Measurements from ENCODE around the gene TPSB2.
"Not testable (repeated sequence)": the region's sequence is repeated elsewhere in the genome, so short reads cannot be mapped to it uniquely, and the experiment has no call there.

The TPSB2 gene

DNA sequence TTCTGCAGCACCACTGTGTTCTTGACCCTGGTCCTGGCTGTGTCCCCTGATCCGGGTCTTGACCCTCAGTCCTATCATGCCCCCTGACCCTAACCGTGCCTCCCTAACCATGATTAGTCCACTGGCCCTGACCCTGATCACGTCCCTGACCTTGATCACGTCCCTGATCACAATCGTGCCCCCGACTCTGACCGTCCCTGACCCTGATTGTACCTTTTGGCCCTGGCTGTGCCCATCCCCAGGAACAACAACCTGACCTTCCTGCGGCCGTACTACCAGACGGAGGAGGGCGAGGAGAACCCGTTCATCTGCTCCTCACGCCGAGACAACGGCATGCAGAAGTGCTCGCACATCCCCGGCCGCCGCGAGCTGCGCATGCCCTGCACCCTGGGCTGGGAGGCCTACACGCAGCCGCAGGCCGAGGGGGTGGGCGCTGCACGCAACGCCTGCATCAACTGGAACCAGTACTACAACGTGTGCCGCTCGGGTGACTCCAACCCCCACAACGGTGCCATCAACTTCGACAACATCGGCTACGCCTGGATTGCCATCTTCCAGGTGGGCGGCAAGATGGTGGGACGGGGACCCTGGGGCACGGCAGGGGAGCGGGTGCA, 29.9 kb downstream of the TPSB2 start:
- no peak for DNase-seq (ENCODE audit: low read depth in 2 of 2)

DNA sequence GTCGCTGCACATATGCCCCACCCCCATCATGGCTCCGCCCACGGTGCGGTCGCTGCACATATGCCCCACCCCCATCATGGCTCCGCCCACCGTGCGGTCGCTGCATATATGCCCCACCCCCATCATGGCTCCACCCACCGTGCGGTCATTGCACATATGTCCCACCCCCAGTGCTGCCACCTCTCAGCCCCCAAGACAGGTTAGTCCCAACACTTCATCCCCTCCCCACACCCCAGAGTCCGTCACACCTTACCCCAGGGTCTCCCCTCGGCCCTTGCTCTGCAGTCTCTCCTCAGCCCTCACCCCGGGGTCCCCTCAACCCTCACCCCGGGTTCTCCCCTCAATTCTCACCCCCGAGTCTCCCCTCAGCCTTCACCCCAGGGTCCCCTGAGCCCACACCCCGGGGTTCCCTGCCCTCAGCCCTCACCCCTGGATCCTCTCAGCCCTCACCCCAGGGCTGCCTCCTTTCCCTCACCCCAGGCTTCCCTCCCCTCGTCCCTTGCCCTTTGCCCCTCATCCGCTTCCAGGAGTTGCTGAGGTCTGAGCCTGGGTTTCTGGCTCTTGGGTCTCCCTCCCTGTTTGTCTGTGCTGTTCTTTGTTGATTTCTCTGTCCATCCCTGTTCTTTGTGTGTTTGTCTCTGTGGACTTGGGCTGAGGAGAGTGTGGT, 30.5 kb downstream of the TPSB2 start:
- DNase-seq (ENCODE audit: low read depth in 2 of 2) = no peak

DNA sequence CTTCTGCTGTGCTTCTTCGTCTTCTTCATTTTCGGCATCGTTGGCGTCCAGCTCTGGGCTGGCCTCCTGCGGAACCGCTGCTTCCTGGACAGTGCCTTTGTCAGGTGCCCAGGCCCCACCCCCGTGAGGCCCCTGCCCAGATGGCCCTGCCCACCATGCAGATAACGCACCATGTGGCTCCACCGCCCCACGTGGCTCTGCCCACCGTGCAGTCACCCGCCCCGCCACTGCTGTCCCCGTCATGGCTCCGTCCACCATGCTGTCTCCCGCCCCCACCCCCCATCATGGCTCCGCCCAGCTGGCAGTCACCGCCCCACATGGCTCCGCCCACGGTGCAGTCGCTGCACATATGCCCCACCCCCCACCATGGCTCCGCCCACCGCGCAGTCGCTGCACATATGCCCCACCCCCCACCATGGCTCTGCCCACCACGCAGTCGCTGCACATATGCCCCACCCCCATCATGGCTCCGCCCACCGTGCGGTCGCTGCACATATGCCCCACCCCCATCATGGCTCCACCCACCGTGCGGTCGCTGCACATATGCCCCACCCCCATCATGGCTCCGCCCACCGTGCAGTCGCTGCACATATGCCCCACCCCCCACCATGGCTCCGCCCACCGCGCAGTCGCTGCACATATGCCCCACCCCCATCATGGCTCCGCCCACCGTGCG, 31.2 kb downstream of the TPSB2 start:
- DNase-seq (ENCODE audit: low read depth in 2 of 2) = not testable (repeated sequence)

DNA sequence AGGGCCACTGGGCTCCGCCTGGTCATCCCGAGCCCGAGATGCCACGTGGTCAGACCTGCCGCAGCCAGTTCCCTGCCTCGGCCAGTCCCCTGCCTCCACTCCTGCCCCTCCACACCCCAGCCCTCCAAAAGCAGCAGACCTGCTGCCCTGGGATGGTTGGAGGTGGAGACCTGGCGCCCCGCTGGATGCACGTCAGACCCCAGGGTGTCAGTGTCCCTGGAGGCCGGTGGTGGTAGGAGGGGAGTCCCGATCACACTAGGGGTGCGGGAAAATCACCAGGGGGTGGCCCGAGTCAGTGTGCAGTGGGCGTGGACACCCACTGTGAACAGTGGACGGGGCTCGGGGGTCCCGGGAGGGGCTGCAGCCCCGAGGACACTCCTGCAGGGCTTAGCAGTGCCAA, 31.8 kb downstream of the TPSB2 start:
- no peak for DNase-seq (ENCODE audit: low read depth in 2 of 2)

DNA sequence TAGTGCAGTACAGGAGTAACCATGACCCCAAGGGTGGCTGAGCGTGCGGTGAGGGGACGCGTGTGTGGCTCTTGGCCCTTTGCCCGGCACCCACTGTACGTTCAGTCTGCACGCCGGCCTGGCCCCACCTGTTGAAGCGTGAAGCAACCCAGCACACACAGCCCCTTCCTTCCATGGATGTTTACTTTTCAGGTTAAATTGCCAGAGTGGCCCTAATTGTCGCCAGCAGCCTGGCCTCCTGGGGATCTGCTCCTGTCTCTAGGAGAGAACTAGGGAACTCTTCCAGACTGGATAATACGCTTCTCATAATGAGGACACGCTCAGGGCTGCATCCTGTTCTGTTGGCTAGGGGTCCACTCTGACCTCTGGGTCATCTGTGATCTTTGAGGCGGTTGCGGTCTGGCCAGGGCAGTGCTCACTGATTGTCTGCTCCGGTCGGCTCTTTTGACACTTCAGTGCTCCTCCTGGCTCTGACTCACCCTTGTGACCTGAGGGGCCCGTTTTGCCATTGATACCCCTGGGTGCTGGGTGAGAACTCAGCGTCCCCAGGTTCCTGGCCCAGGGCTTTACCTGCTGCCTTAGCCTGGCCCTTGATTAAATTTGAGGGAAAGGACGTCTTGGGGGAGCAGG, 32.6 kb downstream of the TPSB2 start:
- DNase-seq (ENCODE audit: low read depth in 2 of 2) = no peak

DNA sequence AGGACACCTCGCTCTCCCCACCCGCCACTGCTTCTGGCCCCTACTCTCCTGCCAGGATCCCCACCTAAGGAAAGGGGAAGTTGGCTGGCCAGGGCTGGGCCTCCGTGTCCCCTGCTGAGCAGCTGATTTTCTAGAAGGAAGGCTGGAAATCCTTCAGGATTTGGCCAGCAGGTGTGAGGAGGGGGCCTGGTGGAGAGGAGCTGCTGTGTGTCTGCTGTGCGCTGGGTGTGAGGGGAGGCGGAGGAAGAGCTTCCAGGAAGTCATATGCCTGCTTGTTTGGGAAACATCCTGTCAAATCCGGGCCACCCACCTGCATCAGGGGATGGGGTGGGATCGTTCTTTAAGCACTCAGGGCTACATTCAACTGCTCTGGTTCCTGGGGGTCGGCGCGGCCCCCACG, 33.5 kb downstream of the TPSB2 start:
- DNase-seq (ENCODE audit: low read depth in 2 of 2) = no peak

DNA sequence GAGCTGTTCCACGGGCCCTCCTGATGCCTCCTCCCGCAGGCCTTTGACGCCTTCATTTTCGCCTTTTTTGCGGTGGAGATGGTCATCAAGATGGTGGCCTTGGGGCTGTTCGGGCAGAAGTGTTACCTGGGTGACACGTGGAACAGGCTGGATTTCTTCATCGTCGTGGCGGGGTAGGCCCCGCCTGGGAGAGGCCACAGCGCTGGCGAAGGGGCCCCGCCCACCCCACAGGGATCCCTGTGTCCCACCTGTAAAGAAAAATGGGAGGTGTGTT, 34.7 kb downstream of the TPSB2 start:
- no peak for DNase-seq (ENCODE audit: low read depth in 2 of 2)

DNA sequence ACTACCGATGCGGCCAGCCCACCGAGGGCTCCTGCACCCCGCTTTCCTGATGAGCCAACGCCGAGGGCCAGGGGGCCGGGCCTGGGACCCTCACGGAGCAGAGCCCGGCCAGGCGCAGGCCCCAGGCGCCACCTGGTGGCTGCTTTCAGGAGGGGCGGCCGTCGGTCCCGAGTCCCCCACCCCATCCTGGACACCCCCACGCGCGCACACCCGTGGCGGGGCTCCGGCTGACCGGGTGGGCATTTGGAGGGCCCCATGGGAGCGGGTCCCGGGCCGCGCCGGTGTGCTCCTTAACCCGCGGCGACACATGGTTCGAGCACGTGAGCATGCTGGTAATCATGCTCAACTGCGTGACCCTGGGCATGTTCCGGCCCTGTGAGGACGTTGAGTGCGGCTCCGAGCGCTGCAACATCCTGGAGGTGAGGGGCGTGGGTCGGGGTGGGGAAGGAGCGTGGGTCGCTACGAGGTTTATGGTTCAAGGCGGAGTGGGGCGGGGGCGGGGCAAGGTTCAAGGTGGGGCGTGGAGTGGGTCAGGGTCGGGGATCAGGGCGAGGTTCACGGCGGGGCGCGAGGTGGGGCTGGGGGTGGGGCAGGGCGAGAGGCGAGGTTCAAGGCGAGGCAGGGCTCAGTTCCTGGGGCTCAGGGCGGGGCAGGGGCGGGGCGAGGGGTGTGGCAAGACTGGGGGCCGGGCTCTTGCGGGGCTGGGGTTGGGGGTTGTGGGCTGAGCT, 35.2 kb downstream of the TPSB2 start:
- no peak for DNase-seq (ENCODE audit: low read depth in 2 of 2)

DNA sequence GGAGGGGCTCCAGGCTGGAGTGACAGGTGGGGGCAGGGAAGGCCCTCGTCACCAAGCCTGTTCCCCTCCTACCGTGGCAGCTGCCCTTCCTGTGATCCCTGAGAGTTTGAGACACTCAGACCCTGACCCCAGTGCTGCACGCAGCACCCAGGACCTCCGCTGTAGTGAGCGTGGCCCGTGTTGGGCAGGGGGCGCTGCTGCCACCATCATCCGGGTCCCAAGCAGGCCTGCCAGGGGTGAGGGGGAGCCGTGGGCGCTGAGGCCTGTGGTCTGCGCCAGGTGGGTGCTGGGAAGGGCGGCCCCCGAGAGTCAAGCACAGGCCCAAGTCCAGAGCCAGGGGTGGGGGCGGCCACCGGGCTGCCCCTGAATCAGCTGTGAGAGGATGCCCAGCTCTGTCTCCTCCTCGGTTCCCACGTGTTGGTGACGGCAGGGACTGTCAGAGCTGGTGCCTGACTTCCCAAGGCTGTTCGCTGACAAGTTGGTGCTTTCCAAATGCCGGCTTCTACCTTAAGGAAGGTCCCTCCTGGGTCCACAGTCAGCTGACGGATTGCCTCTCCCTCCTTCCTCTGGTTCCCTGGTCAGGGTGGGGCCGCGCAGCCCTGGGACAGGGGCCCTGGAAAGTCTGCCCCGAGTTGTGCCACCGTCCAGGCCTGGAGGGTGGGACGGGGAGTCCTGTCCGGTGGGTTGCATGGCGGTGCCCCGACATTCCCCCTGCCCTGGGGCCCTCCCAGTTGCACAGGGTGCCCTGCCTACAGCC, 36.0 kb downstream of the TPSB2 start:
- DNase-seq (ENCODE audit: low read depth in 2 of 2) = no peak

DNA sequence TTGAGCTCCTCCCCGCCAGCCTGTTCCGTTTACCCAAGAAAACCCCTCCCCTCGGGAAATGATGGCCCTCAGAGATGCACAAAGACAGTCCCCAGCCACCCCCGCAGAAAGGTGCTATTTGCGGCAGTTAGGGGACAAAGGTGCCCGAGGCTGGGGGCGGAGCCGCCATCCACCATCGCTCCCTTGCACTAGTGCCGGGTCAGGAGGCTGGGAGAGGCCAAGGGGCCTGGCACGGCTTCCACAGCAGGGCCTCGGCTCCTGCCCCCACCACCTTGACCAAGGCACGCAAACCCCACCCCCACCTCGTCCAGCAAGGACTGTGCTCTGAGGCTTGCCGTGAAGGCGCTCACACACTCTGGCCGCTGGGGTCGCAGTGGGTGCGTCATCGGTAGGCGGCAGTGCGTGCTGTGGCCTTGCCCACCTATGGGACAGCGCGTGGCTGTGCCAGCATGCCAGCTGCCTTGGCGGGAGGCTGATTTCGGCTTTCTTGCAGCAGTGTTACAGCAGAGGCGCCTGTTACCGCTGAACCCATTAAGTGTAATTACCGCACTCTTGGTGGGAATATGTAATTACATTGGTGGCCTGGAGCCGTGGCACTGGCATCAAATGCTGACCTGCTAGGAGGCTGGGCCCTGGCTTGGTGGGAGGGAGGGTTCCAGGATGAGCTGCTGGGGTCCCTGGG, 36.7 kb downstream of the TPSB2 start:
- no peak for DNase-seq (ENCODE audit: low read depth in 2 of 2)

DNA sequence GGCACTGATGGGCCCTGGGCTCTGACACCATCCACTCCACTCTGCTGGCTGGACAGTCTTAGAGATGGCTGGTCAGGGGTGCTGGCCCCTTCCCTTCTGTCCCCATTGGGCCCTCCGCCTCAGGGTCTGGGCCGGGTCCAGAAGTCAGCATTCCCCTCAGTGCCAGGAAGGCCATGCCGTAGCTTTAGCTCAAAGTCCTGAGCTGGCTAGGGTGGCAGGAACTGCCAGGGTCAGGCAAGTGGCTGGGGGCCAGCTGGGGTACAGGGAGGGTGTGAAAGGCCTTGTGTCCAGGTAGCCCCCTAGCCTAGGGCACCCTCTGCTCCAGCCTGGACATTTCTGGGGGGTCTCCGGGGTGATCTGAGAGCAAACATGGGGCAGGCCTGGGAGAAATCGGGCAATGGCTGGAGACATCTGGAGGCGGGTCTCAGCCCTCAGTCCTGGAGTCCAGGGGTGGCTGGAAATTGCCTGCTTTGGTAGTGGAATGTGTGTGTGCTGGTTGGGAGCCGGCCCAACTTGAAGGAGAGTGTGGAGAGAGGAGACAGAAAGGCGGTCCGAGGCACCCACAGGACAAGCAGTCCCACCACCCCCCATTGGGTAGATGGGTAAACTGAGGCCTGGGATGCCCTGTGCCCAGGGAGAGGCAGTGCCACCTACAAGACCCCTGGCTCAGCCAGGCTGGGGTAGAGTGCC, 37.5 kb downstream of the TPSB2 start:
- DNase-seq (ENCODE audit: low read depth in 2 of 2) = no peak

DNA sequence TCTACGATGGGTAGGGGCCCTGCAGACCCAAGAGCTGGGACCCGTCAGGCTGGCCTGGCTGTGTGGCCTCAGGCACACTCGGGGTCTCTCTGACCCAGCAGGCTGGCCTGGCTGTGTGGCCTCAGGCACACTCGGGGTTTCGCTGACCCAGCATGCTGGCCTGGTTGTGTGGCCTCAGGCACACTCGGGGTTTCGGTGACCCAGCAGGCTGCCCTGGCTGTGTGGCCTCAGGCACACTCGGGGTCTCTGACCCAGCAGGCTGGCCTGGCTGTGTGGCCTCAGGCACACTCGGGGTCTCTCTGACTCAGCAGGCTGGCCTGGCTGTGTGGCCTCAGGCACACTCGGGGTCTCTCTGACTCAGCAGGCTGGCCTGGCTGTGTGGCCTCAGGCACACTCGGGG, 39.2 kb downstream of the TPSB2 start:
- not testable (repeated sequence) for DNase-seq (ENCODE audit: low read depth in 2 of 2)

DNA sequence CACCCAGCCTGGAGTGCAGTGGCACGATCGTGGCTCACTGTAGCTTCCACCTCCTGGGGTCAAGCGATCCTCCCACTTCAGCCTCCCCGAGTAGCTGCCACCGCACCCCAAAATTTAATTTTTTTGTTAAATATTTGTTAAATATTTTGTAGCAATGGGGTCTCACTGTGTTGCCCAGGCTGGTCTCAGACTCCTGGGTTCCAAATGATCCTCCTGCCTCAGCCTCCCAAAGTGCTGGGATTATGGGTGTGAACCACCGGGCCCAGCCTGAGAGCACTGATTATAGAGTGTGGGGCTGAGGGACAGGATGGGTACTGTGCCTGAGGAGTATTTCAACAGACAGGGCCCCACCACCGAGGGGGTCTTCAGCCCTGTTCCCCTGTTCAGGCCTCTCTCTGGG, 40.5 kb downstream of the TPSB2 start:
- no peak for DNase-seq (ENCODE audit: low read depth in 2 of 2)

DNA sequence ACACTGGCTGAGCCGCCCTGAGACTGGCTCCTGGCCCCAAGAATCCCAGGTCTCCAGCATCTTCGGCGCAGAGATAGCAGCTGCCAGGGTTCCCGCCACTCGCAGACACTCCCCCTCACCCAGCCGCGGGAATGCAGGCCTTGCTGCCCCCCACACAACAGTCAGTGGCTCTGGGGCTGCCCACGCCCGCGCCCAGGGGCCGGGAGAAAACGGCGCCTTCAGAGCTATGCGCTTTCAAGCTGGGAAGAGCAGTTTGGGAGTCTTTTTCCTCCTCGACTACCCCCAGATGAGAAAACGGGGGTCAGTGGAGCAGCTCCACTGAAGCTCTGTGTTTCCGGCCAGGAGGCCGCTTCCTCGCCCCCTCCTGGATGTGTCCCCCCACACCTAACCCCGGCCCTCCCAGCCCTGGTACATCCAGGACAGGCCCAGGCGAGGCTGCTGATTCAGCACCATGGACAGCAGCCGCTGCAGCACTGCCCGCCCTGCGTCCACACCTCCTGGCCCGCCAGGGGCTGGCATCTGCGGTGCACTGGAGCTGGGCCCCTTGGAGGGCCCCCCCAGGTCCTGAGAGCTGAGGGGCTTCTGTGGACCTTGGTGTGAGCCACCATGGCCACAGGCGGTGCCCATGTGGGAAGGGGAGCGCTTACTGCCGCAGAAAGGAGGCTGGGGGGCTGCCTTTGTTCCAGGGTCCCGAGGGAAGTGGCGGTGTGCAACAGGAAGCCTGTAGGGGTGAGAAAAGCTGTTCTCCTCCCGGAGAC, 41.4 kb downstream of the TPSB2 start:
- no peak for DNase-seq (ENCODE audit: low read depth in 2 of 2)

DNA sequence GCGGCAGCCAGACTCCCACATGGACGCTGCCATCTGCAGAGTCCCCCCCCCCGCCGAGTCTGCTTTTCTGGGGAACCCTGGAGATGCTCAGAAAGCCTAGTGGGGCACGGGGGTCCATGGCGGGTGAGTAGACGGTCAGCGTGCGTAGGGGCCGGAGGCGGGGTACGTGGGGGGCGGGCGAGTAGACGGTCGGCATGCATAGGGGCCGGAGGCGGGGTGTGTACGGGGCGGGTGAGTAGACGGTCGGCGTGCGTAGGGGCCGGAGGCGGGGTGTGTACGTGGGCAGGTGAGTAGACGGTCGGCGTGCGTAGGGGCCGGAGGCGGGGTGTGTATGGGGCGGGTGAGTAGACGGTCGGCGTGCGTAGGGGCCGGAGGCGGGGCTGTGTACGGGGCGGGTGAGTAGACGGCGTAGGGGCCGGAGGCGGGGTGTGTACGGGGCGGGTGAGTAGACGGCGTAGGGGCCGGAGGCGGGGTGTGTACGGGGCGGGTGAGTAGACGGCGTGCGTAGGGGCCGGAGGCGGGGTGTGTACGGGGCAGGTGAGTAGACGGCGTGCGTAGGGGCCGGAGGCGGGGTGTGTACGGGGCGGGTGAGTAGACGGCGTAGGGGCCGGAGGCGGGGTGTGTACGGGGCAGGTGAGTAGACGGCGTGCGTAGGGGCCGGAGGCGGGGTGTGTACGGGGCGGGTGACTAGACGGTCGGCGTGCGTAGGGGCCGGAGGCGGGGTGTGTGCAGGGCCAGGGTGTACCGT, 44.4 kb downstream of the TPSB2 start:
- DNase-seq (ENCODE audit: low read depth in 2 of 2) = not testable (repeated sequence)

DNA sequence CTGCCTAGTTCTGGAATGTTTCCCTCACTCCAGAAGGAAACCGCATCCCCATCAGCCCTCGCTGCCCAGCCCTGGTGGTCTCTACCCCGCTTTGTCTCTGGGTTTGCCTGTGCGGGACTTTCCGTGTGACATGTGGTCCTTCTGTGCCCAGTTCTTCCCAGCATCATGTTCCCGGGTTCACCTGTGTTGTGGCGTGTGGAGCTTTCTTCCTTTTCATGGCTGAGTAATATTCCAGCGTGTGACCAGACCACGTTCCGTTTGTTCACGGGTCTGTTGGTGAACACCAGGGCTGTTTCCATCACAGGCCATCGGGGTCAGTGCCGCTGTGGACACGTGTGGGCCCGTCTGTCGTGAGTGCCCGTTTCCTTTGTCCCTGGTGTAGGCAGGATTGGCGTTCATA, 45.0 kb downstream of the TPSB2 start:
- DNase-seq (ENCODE audit: low read depth in 2 of 2) = no peak

DNA sequence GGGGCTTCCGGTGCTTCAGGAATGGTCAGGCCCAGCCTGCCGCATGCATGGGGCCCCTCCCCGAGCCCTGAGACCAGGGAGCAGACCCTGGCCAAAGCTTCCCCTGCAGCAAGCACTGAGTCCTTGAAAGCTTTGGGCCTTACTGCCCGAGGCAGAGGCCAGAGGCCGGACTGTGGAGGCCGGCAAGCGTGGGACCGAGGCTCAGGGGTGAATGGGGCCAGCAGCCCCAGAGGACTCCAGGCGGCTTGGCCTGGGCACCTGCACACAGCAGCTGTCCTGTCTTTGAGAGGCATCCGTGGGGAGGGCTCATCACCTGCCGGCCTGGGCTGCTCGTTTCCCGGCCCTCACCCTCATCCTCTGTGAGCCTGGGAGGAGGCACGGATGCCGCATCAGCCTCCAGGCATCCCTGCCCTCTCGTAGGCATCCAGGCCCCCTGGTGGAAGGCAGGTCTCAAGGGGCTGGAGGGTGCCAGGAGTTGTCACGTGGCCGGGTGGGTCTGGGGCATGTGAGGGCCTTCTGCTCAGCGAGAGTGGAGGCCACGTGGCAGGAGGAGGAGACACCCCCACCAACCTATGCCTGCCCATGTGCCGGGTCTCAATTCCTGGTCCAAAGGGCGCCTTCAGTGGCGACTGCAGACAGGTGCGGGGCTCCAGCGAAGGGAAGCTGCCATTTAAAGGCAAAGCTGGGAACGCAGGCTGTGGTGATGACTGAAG, 45.7 kb downstream of the TPSB2 start:
- no peak for DNase-seq (ENCODE audit: low read depth in 2 of 2)
